Dendritic cell treated with granulocyte-macrophage colony-stimulating factor and Interleukin-4, amounts not matched to agents 40 ng/mL and 50 ng/mL, for 4 days (primary cell): ENCODE results near the gene TAB3.

Source experiments
- H3K27ac Mint-ChIP-seq: one replicate; pipeline ENCODE4 v1.8.0; 2022; ENCODE audit warnings: mild to moderate bottlenecking, mixed read lengths
- H3K27me3 Mint-ChIP-seq: one replicate; pipeline ENCODE4 v1.8.0; 2022; ENCODE audit warnings: mild to moderate bottlenecking, mixed read lengths
- H3K36me3 Mint-ChIP-seq: one replicate; pipeline ENCODE4 v1.8.0; 2022; ENCODE audit warnings: low read depth, mixed read lengths
- H3K4me1 Mint-ChIP-seq: one replicate; pipeline ENCODE4 v1.8.0; 2022; ENCODE audit warnings: low read depth, mixed read lengths
- H3K4me3 Mint-ChIP-seq: one replicate; pipeline ENCODE4 v1.8.0; 2022; ENCODE audit warnings: mild to moderate bottlenecking, moderate library complexity, mixed read lengths
- H3K9me3 Mint-ChIP-seq: one replicate; pipeline ENCODE4 v1.8.0; 2022; ENCODE audit warnings: mixed read lengths
- intact Hi-C: fragments of 100-400 bp; cut with micrococcal nuclease; formaldehyde crosslinking; loops from one replicate; pipeline ENCODE4 v1.15.0; 2022

TAB3 gene

GRCh38 chrX:30889147-30890140, at the start of gene TAB3:
Gene TAB3 (minus strand): TSS chrX:30889254. CDS start chrX:30859588, 29,666 bp downstream.
- Mint-ChIP-seq H3K4me3 (peak within 1 kb of the TSS; percentile 82), H3K27me3 (no peaks in the 10 kb centered on the region), H3K36me3 (peaks cover 17% of the 10 kb centered on the region), H3K9me3 (no peaks in the 10 kb centered on the region), H3K27ac (peak within 1 kb of the TSS; percentile 90), H3K4me1 (peaks cover 10% of the 10 kb centered on the region)
- intact Hi-C loops: loop anchor here (1.0 kb wide), 1 partner anchor 25 kb away; no protein-coding TSS in a partner anchor

GRCh38 chrX:30938295-30938694, 49.2 kb upstream of the TAB3 start:
- H3K4me1 Mint-ChIP-seq: no peaks in the 10 kb centered on the region
- no peak overlapping the region for H3K27ac Mint-ChIP-seq
- no peaks in the 10 kb centered on the region for H3K27me3 Mint-ChIP-seq
- intact Hi-C loops: no loop called here
- no peak overlapping the region for H3K4me3 Mint-ChIP-seq
- H3K9me3 Mint-ChIP-seq: no peaks in the 10 kb centered on the region
- no peaks in the 10 kb centered on the region for H3K36me3 Mint-ChIP-seq

GRCh38 chrX:30935985-30936384, 46.9 kb upstream of the TAB3 start:
- Mint-ChIP-seq H3K27me3 (no peaks in the 10 kb centered on the region), H3K4me1 (no peaks in the 10 kb centered on the region), H3K4me3 (no peak overlapping the region), H3K36me3 (no peaks in the 10 kb centered on the region), H3K9me3 (no peaks in the 10 kb centered on the region), H3K27ac (no peak overlapping the region)
- intact Hi-C loops: no loop called here

GRCh38 chrX:30931920-30932319, 42.9 kb upstream of the TAB3 start:
- H3K4me1 Mint-ChIP-seq: no peaks in the 10 kb centered on the region
- H3K27me3 Mint-ChIP-seq: no peaks in the 10 kb centered on the region
- no peak overlapping the region for H3K4me3 Mint-ChIP-seq
- no peak overlapping the region for H3K27ac Mint-ChIP-seq
- intact Hi-C loops: no loop called here
- no peaks in the 10 kb centered on the region for H3K9me3 Mint-ChIP-seq
- H3K36me3 Mint-ChIP-seq: no peaks in the 10 kb centered on the region

GRCh38 chrX:30930679-30931078, 41.6 kb upstream of the TAB3 start:
- intact Hi-C loops: no loop called here
- no peak overlapping the region for H3K27ac Mint-ChIP-seq
- H3K27me3 Mint-ChIP-seq: no peaks in the 10 kb centered on the region
- no peaks in the 10 kb centered on the region for H3K4me1 Mint-ChIP-seq
- H3K36me3 Mint-ChIP-seq: no peaks in the 10 kb centered on the region
- no peaks in the 10 kb centered on the region for H3K9me3 Mint-ChIP-seq
- H3K4me3 Mint-ChIP-seq: no peak overlapping the region

- Mint-ChIP-seq H3K4me3 (no peak overlapping the region), H3K4me1 (no peaks in the 10 kb centered on the region), H3K27me3 (no peaks in the 10 kb centered on the region), H3K9me3 (no peaks in the 10 kb centered on the region), H3K36me3 (no peaks in the 10 kb centered on the region), H3K27ac (no peak overlapping the region)
- intact Hi-C loops: no loop called here
Measured at GRCh38 chrX:30930143-30930542, 41.1 kb upstream of the TAB3 start.

- Mint-ChIP-seq H3K36me3 (no peaks in the 10 kb centered on the region), H3K27ac (no peak overlapping the region), H3K27me3 (no peaks in the 10 kb centered on the region), H3K4me3 (no peak overlapping the region), H3K9me3 (no peaks in the 10 kb centered on the region), H3K4me1 (no peaks in the 10 kb centered on the region)
- intact Hi-C loops: no loop called here
Measured at GRCh38 chrX:30920271-30920670, 31.2 kb upstream of the TAB3 start.

- Mint-ChIP-seq H3K36me3 (no peaks in the 10 kb centered on the region), H3K27ac (no peak overlapping the region), H3K4me1 (no peaks in the 10 kb centered on the region), H3K4me3 (no peak overlapping the region), H3K27me3 (no peaks in the 10 kb centered on the region), H3K9me3 (no peaks in the 10 kb centered on the region)
- intact Hi-C loops: no loop called here
Measured at GRCh38 chrX:30918480-30918879, 29.4 kb upstream of the TAB3 start.

GRCh38 chrX:30913492-30913891, 24.4 kb upstream of the TAB3 start:
- H3K4me1 Mint-ChIP-seq: peaks cover 12% of the 10 kb centered on the region
- H3K9me3 Mint-ChIP-seq: no peaks in the 10 kb centered on the region
- no peaks in the 10 kb centered on the region for H3K36me3 Mint-ChIP-seq
- H3K27me3 Mint-ChIP-seq: no peaks in the 10 kb centered on the region
- H3K4me3 Mint-ChIP-seq: no peak overlapping the region
- H3K27ac Mint-ChIP-seq: no peak overlapping the region
- intact Hi-C loops: no loop called here

GRCh38 chrX:30910124-30910860, 21.2 kb upstream of the TAB3 start:
- Mint-ChIP-seq H3K9me3 (no peaks in the 10 kb centered on the region), H3K4me1 (peaks cover 12% of the 10 kb centered on the region), H3K27ac (peak overlapping the region; percentile 82), H3K36me3 (no peaks in the 10 kb centered on the region), H3K27me3 (no peaks in the 10 kb centered on the region), H3K4me3 (peak overlapping the region; percentile 34)
- intact Hi-C loops: no loop called here

GRCh38 chrX:30906726-30907125, 17.7 kb upstream of the TAB3 start:
- peaks cover 12% of the 10 kb centered on the region for H3K4me1 Mint-ChIP-seq
- no peaks in the 10 kb centered on the region for H3K36me3 Mint-ChIP-seq
- no peaks in the 10 kb centered on the region for H3K27me3 Mint-ChIP-seq
- H3K27ac Mint-ChIP-seq: no peak overlapping the region
- no peaks in the 10 kb centered on the region for H3K9me3 Mint-ChIP-seq
- intact Hi-C loops: no loop called here
- no peak overlapping the region for H3K4me3 Mint-ChIP-seq

- Mint-ChIP-seq H3K27ac (no peak overlapping the region), H3K4me1 (peaks cover 8% of the 10 kb centered on the region), H3K36me3 (no peaks in the 10 kb centered on the region), H3K9me3 (no peaks in the 10 kb centered on the region), H3K27me3 (no peaks in the 10 kb centered on the region), H3K4me3 (no peak overlapping the region)
- intact Hi-C loops: no loop called here
Measured at GRCh38 chrX:30905321-30905720, 16.3 kb upstream of the TAB3 start.

GRCh38 chrX:30904632-30905031, 15.6 kb upstream of the TAB3 start:
- Mint-ChIP-seq H3K27me3 (no peaks in the 10 kb centered on the region), H3K4me3 (no peak overlapping the region), H3K36me3 (no peaks in the 10 kb centered on the region), H3K9me3 (no peaks in the 10 kb centered on the region), H3K27ac (no peak overlapping the region), H3K4me1 (peaks cover 4% of the 10 kb centered on the region)
- intact Hi-C loops: no loop called here

- Mint-ChIP-seq H3K27ac (no peak overlapping the region), H3K9me3 (no peaks in the 10 kb centered on the region), H3K27me3 (no peaks in the 10 kb centered on the region), H3K36me3 (no peaks in the 10 kb centered on the region), H3K4me1 (no peaks in the 10 kb centered on the region), H3K4me3 (no peak overlapping the region)
- intact Hi-C loops: no loop called here
Measured at GRCh38 chrX:30904186-30904585, 15.1 kb upstream of the TAB3 start.
